D721Med (cell line): Measurements from ENCODE around the gene DNHD1.

Experiments used
- DNase-seq: peaks from one replicate; pipeline ENCODE4 v3.0.0; 2011; ENCODE audit warnings: low spot score; ENCODE audit not compliant: insufficient read length
- FAIRE-seq: peaks from 2 replicates; lab custom pipeline; 2011; peaks lifted over from hg19 to GRCh38; lab: Jason Lieb, UNC
- CTCF ChIP-seq: IDR thresholded peaks from 2 replicates; pipeline ENCODE4 v1.5.1; 2012; ENCODE audit warnings: mild to moderate bottlenecking, control low read depth; ENCODE audit not compliant: insufficient read depth; ENCODE audit errors: missing control alignments

Gene DNHD1

DNA sequence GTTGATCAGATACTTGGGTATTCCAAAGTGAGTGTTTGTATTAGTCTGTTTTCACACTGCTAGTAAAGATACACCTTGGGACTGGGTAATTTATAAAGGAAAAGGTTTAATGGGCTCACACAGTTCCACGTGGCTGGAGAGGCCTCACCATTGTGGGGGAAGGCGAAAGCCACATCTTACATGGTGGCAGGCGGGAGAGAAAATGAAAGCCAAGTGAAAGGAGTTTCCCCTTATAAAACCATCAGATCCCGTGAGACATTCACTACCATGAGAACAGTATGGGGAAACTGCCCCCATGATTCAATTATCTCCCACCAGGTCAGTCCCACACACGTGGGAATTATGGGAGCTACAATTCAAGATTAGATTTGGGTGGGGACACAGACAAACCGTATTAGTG is 8.7 kb upstream of the DNHD1 start:
- no peak for TF ChIP-seq CTCF
- DNase-seq: no peak
- no peak for FAIRE-seq

- DNase-seq (no peak), FAIRE-seq (no peak)
- TF ChIP-seq CTCF: no peak
These were observed 8.3 kb upstream of the DNHD1 start for GRCh38 chr11:6488821-6489220.

- DNase-seq (no peak), FAIRE-seq (no peak)
- no peak for TF ChIP-seq CTCF
These were observed 7.8 kb upstream of the DNHD1 start for GRCh38 chr11:6489306-6489705.

- TF ChIP-seq CTCF: no peak
- DNase-seq: no peak
- no peak for FAIRE-seq
These were observed 1.0 kb downstream of the DNHD1 start for GRCh38 chr11:6498121-6498520.

DNA sequence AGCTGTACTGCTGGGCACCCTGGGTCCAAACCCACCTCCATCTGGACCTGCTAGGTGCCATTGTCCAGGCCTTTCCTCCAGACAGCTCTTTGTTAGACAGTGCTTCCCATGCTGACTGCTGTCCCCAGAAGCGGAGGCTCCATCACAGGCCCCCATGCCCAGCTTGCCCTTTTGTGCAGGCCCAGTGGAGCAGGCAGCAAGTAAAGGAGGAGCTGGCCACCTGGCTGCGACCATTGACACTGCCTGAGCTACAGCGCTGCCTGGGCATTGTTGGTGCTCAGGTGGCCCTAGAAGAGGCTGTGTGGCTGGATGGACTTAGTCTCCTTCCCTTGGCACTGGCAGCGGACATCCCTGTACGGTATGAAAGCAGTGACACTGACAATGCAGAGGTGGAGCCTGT is 1.5 kb downstream of the DNHD1 start:
- no peak for TF ChIP-seq CTCF
- no peak for DNase-seq
- FAIRE-seq: no peak

GRCh38 chr11:6502382-6502781 is 5.3 kb downstream of the DNHD1 start:
- DNase-seq (no peak), FAIRE-seq (no peak)
- no peak for TF ChIP-seq CTCF

GRCh38 chr11:6504166-6504565 is 7.1 kb downstream of the DNHD1 start:
- no peak for FAIRE-seq
- no peak for TF ChIP-seq CTCF
- DNase-seq: no peak
